H9 (cell line): Measurements from ENCODE around the gene SCN7A. TPM values are rescaled to one million over a fixed set of nuclear protein-coding genes. Genes with fewer than 3 reads are reported as not detected.

Experiments used
- DNase-seq: peaks from one replicate; pipeline ENCODE4 v3.0.0-alpha.2; 2017
- H2AFZ ChIP-seq: one replicate; pipeline ENCODE4 v1.6.1; 2013; ENCODE audit warnings: mild to moderate bottlenecking, low read length, control low read depth, moderate library complexity
- H2AK5ac ChIP-seq: 2 replicates; pipeline ENCODE4 v1.6.1; 2013; ENCODE audit warnings: low read length, control low read depth, mixed read lengths; ENCODE audit not compliant: insufficient read length
- H2BK120ac ChIP-seq: one replicate; pipeline ENCODE4 v1.6.1; 2013; ENCODE audit warnings: low read depth, mild to moderate bottlenecking, low read length, control low read depth, inconsistent platforms; ENCODE audit not compliant: poor library complexity, severe bottlenecking
- H2BK12ac ChIP-seq: 2 replicates; pipeline ENCODE4 v1.6.1; 2013; ENCODE audit warnings: low read length, control low read depth, mixed read lengths, low read depth; ENCODE audit not compliant: insufficient read length
- H2BK15ac ChIP-seq: 2 replicates; pipeline ENCODE4 v1.6.1; 2013; ENCODE audit warnings: low read depth, low read length, control low read depth
- H2BK20ac ChIP-seq: one replicate; pipeline ENCODE4 v1.6.1; 2013; ENCODE audit warnings: low read depth, mild to moderate bottlenecking, low read length, control low read depth, inconsistent platforms; ENCODE audit not compliant: poor library complexity, severe bottlenecking
- H2BK5ac ChIP-seq: 2 replicates; pipeline ENCODE4 v1.6.1; 2013; ENCODE audit warnings: low read length, control low read depth, mixed read lengths; ENCODE audit not compliant: insufficient read length
- H3K14ac ChIP-seq: 2 replicates; pipeline ENCODE4 v1.6.1; 2013; ENCODE audit warnings: low read length, control low read depth; ENCODE audit not compliant: insufficient read depth
- H3K18ac ChIP-seq: 2 replicates; pipeline ENCODE4 v1.6.1; 2013; ENCODE audit warnings: low read depth, mild to moderate bottlenecking, mixed read lengths, low read length, control low read depth; ENCODE audit not compliant: insufficient read length
- H3K23ac ChIP-seq: 2 replicates; pipeline ENCODE4 v1.6.1; 2013; ENCODE audit warnings: low read length, control low read depth, mixed read lengths, low read depth; ENCODE audit not compliant: insufficient read length
- H3K23me2 ChIP-seq: 2 replicates; pipeline ENCODE4 v1.6.1; 2013; ENCODE audit warnings: low read depth, mild to moderate bottlenecking, mixed read lengths, low read length, control low read depth; ENCODE audit not compliant: insufficient read length, poor library complexity, severe bottlenecking
- H3K27ac ChIP-seq: 2 replicates; pipeline ENCODE4 v1.5.1; 2013; ENCODE audit warnings: low read length, control low read depth, mixed read lengths, low read depth; ENCODE audit not compliant: insufficient read length
- H3K27me3 ChIP-seq: 2 replicates; pipeline ENCODE4 v1.6.1; 2013; ENCODE audit warnings: low read length, control low read depth, inconsistent platforms; ENCODE audit not compliant: insufficient read depth
- H3K4ac ChIP-seq: 2 replicates; pipeline ENCODE4 v1.6.1; 2013; ENCODE audit warnings: low read depth, mild to moderate bottlenecking, control low read depth, inconsistent platforms, low read length, moderate library complexity
- H3K4me1 ChIP-seq: 2 replicates; pipeline ENCODE4 v1.6.1; 2013; ENCODE audit warnings: low read length, control low read depth, inconsistent platforms; ENCODE audit not compliant: insufficient read depth
- H3K4me2 ChIP-seq: 2 replicates; pipeline ENCODE4 v1.6.1; 2013; ENCODE audit warnings: low read length, control low read depth, mixed read lengths; ENCODE audit not compliant: insufficient read length, insufficient read depth
- H3K56ac ChIP-seq: 2 replicates; pipeline ENCODE4 v1.6.1; 2013; ENCODE audit warnings: low read depth, mild to moderate bottlenecking, mixed read lengths, low read length, control low read depth; ENCODE audit not compliant: insufficient read length
- H3K79me1 ChIP-seq: 2 replicates; pipeline ENCODE4 v1.6.1; 2013; ENCODE audit warnings: low read depth, mild to moderate bottlenecking, moderate library complexity, low read length, control low read depth, inconsistent platforms; ENCODE audit not compliant: insufficient read depth, poor library complexity, severe bottlenecking
- H3K79me2 ChIP-seq: 2 replicates; pipeline ENCODE4 v1.6.1; 2013; ENCODE audit warnings: low read length, control low read depth, inconsistent platforms; ENCODE audit not compliant: insufficient read depth
- H3K9ac ChIP-seq: 2 replicates; pipeline ENCODE4 v1.6.1; 2013; ENCODE audit warnings: low read length, control low read depth, mixed read lengths; ENCODE audit not compliant: insufficient read length; ENCODE audit errors: extremely low read depth
- H3K9me3 ChIP-seq: one replicate; pipeline ENCODE4 v1.6.1; 2013; ENCODE audit warnings: low read depth, low read length, inconsistent platforms; ENCODE audit not compliant: control insufficient read depth
- H3T11ph ChIP-seq: one replicate; pipeline ENCODE4 v1.6.1; 2013; ENCODE audit warnings: mild to moderate bottlenecking, low read length, control low read depth, inconsistent platforms
- H4K20me1 ChIP-seq: one replicate; pipeline ENCODE4 v1.6.1; 2013; ENCODE audit not compliant: control insufficient read depth, insufficient read length, insufficient read depth
- H4K5ac ChIP-seq: 2 replicates; pipeline ENCODE4 v1.6.1; 2013; ENCODE audit warnings: low read depth, mild to moderate bottlenecking, mixed read lengths, low read length, control low read depth; ENCODE audit not compliant: insufficient read length
- H4K8ac ChIP-seq: replicated peaks from 2 replicates; pipeline ENCODE4 v1.6.1; 2013; ENCODE audit warnings: low read length, control low read depth, mixed read lengths, low read depth; ENCODE audit not compliant: insufficient read length
- H4K91ac ChIP-seq: 2 replicates; pipeline ENCODE4 v1.6.1; 2013; ENCODE audit warnings: low read depth, mild to moderate bottlenecking, moderate library complexity, mixed read lengths, low read length, control low read depth; ENCODE audit not compliant: insufficient read length
- H3K27ac Mint-ChIP-seq, 3 experiments: 2 replicates in 2 of 3; 3 replicates in 1 of 3; pipeline ENCODE4 v1.8.0; 2020 to 2021; ENCODE audit warnings: mixed read lengths in 3 of 3, mild to moderate bottlenecking in 1 of 3, moderate library complexity in 1 of 3
- H3K27me3 Mint-ChIP-seq: 2 replicates; pipeline ENCODE4 v1.8.0; 2021; ENCODE audit warnings: low read depth, mild to moderate bottlenecking, moderate library complexity, mixed read lengths
- H3K36me3 Mint-ChIP-seq, 3 experiments: 2 replicates in 2 of 3; 3 replicates in 1 of 3; pipeline ENCODE4 v1.8.0; 2020 to 2021; ENCODE audit warnings: low read depth in 3 of 3, mixed read lengths in 3 of 3; ENCODE audit not compliant: insufficient read depth in 1 of 3
- H3K4me1 Mint-ChIP-seq, 2 experiments: 2 replicates each; pipeline ENCODE4 v1.8.0; 2020; ENCODE audit warnings: mixed read lengths in 2 of 2
- H3K4me3 Mint-ChIP-seq, 2 experiments: 2 replicates in 1 of 2; 3 replicates in 1 of 2; pipeline ENCODE4 v1.8.0; 2020 to 2021; ENCODE audit warnings: mild to moderate bottlenecking in 2 of 2, mixed read lengths in 2 of 2, moderate library complexity in 1 of 2
- H3K9me3 Mint-ChIP-seq, 2 experiments: 2 replicates in 1 of 2; 3 replicates in 1 of 2; pipeline ENCODE4 v1.8.0; 2020; ENCODE audit warnings: mild to moderate bottlenecking in 2 of 2, mixed read lengths in 2 of 2, moderate library complexity in 1 of 2
- WGBS: extraction: QIAGEN DNeasy Blood & Tissue Kit; methylation state at CpG from one replicate; pipeline ENCODE4 v1.1.7; 2013; ENCODE audit warnings: missing lambda C conversion rate, low lambda C conversion rate, mixed read lengths; ENCODE audit not compliant: insufficient read length; ENCODE audit errors: extremely low coverage; 5-methylcytosine and 5-hydroxymethylcytosine counted together
- total RNA-seq: library from RNA; stranded (reverse); gene quantifications from 2 replicates; pipeline ENCODE4 v1.2.1, GENCODE V29; 2021
- TF ChIP-seq, protein P1 (sequence below): fragments of 200-600 bp; sonication (generic); conservative IDR thresholded peaks from 3 replicates; pipeline ENCODE4 v1.8.0; 2021; ENCODE audit warnings: antibody characterized with exemption, mild to moderate bottlenecking

The SCN7A gene
- total RNA-seq, 1 experiment from 2014 or later: 0.07 TPM

DNA sequence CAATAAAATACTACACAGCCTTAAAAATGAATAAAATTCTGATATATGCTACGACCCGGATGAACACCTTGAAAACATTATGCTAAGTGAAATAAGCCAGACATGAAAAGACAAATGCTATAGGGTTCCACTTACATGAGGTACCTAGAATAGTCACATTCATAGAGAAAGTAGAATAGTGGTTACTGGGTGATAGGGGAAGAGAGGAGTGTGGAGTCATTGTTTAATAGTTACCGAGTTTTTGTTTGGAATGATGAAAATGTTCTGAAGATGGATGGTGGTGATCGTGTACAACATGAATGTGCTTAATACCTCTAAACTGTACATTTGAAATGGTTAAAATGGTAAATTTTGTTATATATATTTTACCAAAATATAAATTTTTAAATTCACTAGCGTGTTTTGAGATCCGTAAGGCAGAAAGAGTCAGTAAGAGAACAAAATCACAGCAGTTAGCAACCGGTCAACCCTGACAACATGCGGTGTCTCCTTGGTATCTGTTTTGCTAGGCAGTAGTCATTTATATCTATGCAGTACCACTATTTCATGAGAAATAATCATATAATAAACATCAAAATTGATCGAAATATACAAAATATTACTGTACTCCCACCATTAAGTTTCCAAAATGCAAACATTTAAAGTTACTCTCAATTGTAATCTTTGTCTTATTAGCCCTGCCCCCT is 129.4 kb downstream of the SCN7A start:
- no peak overlapping the region for H2BK12ac ChIP-seq
- H3K27me3 ChIP-seq: no peaks in the 10 kb centered on the region
- no peak overlapping the region for H4K5ac ChIP-seq
- Mint-ChIP-seq H3K27ac (no peak overlapping the region), H3K4me3 (no peak overlapping the region), H3K27me3 (no peaks in the 10 kb centered on the region), H3K4me1 (no peaks in the 10 kb centered on the region; a peak in 1 of 4 replicates), H3K36me3 (no peaks in the 10 kb centered on the region), H3K9me3 (no peaks in the 10 kb centered on the region)
- no peak overlapping the region for H3K4ac ChIP-seq
- H3K23ac ChIP-seq: no peak overlapping the region
- H3T11ph ChIP-seq: no peak overlapping the region
- no peak overlapping the region for H2BK5ac ChIP-seq
- no peak overlapping the region for H3K9ac ChIP-seq
- DNase-seq: no peak
- no peak overlapping the region for H3K18ac ChIP-seq
- no peak overlapping the region for H2BK15ac ChIP-seq
- H2AFZ ChIP-seq: no peak overlapping the region
- TF ChIP-seq, protein P1, sequence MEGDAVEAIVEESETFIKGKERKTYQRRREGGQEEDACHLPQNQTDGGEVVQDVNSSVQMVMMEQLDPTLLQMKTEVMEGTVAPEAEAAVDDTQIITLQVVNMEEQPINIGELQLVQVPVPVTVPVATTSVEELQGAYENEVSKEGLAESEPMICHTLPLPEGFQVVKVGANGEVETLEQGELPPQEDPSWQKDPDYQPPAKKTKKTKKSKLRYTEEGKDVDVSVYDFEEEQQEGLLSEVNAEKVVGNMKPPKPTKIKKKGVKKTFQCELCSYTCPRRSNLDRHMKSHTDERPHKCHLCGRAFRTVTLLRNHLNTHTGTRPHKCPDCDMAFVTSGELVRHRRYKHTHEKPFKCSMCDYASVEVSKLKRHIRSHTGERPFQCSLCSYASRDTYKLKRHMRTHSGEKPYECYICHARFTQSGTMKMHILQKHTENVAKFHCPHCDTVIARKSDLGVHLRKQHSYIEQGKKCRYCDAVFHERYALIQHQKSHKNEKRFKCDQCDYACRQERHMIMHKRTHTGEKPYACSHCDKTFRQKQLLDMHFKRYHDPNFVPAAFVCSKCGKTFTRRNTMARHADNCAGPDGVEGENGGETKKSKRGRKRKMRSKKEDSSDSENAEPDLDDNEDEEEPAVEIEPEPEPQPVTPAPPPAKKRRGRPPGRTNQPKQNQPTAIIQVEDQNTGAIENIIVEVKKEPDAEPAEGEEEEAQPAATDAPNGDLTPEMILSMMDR: no peak
- no peak overlapping the region for H2BK20ac ChIP-seq
- H3K4me2 ChIP-seq: no peak overlapping the region
- H4K91ac ChIP-seq: no peak overlapping the region
- H3K79me1 ChIP-seq: no peaks in the 10 kb centered on the region
- no peaks in the 10 kb centered on the region for H3K9me3 ChIP-seq
- no peaks in the 10 kb centered on the region for H3K79me2 ChIP-seq
- H3K4me1 ChIP-seq: no peaks in the 10 kb centered on the region
- H3K27ac ChIP-seq: no peak overlapping the region
- no peak overlapping the region for H2BK120ac ChIP-seq
- no peak overlapping the region for H2AK5ac ChIP-seq
- no peaks in the 10 kb centered on the region for H3K23me2 ChIP-seq
- H3K56ac ChIP-seq: no peak overlapping the region
- no peak overlapping the region for H4K8ac ChIP-seq
- no peak overlapping the region for H3K14ac ChIP-seq
- no CpG with 5 or more reads among the region's 9 CpGs for WGBS
- no peaks in the 10 kb centered on the region for H4K20me1 ChIP-seq
